HS-5 (cell line): ENCODE results near the gene ZWINT.

Experiments used
- DNase-seq: peaks from one replicate; pipeline ENCODE4 v3.0.0-alpha.2; 2012; ENCODE audit warnings: low read depth

ZWINT gene, protein sequence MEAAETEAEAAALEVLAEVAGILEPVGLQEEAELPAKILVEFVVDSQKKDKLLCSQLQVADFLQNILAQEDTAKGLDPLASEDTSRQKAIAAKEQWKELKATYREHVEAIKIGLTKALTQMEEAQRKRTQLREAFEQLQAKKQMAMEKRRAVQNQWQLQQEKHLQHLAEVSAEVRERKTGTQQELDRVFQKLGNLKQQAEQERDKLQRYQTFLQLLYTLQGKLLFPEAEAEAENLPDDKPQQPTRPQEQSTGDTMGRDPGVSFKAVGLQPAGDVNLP

DNA sequence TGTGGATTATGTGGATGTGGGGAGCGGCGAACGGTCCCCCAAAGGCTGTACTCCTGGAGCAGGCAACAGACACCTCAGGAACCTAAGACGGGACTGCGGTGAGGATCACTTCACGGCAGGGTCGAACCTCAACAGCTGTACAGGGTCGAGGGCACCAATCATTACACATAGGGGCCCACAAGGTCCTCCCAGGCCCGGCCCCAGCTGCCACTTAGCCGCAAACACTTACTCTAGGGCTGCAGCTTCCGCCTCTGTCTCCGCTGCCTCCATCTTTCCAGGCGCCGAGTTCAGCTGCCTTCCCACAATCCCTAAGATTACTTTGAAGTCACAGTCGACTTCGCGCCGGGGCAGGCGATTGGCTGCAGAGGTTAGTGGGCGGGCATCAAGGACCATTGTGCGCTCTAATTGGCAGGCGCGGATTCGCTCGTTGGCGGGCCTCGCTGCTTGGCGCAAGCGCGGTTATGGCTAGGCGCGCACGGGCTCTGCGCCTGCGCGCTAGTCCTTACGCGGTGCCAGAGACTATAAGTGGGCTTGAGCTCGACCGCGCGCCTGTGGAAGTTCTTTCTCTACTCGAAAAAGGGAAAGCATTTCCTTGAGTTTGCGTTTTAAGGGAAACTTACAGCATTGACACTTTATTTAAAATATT is at the start of gene ZWINT:
ZWINT (minus strand) TSS at position 293 of the 646 bp plus-strand sequence; CDS start at position 270, 23 bp downstream.
- DNase-seq, result peak; percentile 81

DNA sequence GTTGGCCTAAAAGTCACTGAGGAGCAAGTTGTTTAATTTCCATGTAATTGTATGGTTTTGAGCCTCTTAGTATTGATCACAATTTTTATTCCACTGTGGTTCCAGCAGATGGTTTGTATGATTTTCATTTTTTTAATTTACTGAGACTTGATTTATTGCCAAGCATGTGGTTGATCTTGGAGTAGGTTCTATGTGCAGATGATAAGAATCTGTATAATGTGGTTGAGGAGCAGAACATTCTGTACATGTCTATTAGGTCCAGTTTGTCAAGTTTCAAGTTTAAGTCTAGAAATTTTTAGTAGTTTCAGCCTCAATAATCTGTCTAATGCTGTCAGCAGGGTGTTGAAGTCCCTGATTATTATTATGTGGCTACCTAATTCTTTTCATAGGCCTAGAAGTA is 22.7 kb upstream of the ZWINT start:
- no peak for DNase-seq

DNA sequence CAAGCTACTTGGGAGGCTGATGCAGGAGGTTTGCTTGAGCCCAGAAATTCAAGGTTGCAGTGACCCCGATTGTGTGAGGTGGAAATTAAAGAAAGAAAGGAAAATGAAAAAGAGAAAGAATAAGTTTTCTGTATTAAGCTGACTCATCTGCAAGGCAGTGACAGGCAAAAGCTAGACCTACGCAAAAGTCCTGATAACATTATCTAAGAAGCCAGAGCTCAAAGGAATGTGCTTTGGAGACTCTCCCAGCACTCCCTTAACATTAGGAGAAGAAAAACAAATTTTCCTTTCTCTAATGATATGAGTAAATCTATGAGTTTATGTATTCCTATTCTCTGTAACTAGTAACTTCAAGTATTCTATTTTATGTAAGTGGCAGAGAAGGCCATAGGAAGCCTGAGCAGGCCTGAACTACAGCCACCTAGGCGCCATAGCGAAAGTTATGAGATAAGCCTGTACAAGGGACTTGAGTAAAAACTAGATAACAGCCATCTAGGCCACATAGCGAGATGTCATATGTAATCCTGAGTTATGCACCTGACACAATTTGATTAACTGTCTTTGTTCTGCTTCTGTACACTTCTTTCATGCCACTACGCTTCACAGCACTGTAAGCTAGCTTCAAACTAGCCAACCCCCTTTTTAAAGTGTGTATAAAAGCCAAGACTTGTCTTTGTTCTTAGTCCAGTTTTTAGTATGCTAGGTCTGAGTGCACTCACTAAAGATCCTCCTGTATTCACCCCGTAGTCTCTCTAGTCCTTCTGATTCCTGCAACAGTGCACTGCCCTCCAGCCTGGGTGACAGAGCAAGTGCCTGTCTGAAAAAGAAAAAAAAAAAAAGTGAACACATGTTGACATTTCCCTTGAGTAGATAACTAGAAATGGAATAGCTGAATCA is 9.4 kb upstream of the ZWINT start:
- no peak for DNase-seq

DNA sequence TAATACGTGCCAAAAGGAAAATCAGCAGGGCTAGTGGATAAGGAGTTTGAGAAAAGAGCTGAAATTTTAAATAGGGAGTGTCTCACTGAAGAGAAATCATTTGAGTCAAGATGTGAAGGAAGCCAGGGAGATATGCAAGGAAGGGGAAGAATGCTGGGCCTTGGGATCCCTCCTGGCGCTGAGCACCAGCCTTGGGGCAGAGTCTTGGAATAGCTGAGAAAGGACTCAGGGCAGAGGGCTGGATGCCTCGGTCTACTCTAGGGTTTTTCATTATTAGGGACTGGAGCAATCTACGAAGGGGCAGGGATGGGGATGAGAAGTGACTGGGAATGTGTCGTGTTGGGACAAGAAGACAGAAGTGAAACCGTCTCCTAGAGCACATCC is 484 bp downstream of the ZWINT start:
- DNase-seq, result no peak

DNA sequence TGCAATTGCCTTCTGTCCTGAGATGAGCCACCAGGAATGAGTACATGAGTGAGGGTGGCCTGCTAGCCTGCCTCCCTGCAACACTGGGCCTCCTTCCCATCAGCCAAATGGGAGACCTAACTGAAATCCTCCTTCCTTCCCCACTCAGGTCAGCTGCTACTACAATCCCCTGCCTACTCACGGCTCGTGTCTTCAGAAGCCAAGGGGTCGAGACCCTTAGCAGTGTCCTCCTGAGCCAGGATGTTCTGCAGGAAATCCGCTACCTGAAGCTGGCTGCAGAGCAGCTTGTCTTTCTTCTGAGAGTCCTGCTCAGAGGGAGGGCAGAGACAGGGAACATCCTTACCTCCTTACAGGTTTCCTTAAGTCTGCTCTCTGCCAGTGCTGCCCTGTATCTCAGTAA is 1.2 kb downstream of the ZWINT start:
- DNase-seq, result no peak

DNA sequence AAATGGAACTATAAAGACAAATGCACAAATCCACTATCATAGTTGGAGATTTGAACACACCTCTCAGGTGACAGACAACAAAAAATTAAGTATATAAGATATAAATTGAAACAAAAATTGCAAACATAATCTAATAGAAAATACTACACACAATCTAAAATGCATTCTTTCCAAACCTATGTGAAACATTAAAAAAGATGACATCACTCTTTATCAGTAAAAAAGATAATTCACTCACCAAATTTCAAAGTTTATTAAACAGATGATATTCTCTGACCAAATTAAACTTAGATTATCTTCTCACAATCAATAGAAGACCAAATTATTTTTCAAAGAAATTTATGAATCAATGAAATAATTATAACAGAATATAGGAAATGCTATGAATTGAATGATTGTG is 4.0 kb downstream of the ZWINT start:
- DNase-seq, result no peak

DNA sequence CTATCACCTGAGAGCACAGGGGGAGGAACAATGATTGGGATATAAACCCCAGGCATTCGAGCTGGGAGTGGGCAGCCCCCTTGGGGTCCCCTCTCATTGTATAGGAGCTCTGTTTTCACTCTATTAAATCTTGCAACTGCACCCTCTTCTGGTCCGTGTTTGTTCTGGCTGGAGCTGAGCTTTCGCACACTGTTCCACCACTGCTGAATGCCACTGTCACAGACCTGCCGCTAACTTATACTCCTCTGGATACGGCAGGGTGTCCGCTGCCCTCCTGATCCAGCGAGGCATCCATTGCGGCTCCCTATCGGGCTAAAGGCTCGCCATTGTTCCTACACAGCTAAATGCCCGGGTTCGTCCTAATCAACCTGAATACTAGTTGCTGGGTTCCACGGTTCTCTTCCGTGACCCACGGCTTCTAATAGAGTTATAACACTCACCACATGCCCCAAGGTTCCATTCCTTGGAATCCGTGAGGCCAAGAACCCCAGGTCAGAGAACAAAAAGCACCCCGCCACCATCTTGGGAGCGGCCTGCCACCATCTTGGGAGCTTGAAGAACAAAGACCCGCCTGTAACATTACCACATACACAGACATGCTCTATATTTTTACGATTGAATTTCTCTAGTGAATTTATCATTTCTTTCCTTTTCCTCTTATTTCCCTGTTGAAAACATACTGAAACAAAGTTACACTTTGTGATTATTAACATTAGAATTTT is 9.0 kb downstream of the ZWINT start:
- DNase-seq, result no peak

DNA sequence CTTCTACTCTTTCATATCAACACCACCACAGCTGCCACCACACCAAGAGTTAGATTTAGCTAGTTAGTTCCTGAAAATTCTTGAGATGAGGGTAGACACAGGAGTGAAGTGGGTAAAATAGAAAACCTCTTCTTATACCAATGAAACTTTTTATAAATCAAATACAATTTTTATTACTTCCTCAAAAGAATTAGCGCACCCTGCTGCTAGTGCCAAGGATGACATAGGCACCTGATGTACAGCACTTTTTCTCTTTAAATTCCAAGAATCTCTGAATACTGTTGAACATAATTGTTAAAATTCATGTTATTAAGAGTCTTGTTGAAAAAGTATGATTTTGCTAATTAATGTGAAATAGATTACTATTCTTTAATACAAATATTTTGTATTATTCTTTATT is 11.4 kb downstream of the ZWINT start:
- DNase-seq, result no peak

DNA sequence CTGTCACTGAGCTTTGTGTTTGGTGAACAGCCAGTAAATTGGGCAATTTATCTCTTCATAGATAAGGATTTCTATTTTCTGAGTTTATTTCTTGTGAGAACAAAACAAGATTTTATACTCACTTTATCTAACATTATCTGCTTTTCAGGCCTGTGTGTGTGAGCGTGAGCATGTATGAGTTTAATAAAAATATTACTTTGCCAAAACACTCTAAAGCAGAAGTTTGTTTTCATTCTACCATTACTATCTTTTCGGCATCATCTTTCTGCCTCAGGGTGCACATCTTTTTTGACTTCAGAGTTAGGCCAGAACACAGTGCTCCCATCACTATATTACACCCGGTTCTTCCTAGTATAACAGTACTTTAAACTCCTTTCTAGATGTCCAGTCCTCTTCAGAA is 13.0 kb downstream of the ZWINT start:
- no peak for DNase-seq

DNA sequence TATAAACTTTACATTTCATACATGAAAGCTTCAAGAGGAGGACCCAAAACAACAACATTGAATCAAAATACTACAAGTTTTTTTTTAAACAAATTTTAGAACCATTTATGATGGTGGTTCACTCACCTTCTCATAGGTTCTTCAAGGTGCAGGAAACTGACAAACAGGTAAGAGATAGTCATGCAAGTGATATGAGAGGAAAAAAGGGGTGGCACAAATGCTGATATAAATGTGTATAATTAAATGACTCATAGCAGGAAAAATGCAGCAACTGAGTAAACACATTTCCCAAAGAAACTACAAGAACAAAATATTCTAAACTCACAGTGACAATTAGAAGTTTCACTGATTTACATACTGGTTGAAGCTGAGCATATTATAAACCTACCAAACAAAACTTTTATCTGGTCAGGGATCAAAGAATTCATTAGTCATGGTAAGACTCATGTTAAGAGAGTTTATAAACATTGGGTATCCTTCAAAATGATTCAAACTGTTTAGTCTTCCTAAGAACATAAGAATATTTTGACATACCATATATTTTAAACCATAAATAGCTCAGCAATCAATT is 14.1 kb downstream of the ZWINT start:
- peak; percentile 20 for DNase-seq

DNA sequence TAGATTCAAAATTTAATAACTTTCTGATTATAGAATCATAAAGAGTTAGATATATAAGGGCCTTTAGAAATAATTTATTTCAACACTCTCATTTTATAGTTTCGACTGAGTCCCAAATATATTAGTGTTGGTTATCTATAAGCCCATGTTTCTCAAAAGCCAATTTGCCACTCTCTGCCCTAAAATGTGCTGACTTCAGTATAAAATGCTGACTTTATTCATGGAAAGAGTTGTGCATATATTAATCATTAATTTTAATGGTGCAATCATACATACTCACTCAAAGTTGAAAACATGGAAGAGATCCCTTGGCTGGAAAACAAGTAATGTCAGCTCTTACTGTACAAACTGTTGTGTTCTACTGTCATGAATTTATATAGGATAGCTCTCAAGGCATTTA is 19.4 kb downstream of the ZWINT start:
- no peak for DNase-seq

DNA sequence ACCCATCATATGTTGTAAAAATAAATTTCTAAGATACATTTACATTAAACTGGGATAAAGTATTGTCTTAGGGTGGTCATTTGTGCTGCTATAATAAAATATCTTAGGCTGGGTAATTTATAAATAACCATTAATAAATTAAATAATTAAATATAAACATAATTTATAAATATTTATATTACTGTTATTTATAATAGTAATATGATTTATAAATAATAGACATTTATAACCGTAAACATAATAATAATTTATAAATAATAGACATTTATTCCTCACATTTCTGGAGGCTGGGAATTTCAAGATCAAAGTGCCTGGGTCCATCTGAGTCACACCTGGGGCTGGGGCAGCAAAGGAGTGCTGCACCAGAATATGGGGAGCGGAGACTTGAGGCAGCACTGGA is 31.1 kb downstream of the ZWINT start:
- DNase-seq, result no peak

DNA sequence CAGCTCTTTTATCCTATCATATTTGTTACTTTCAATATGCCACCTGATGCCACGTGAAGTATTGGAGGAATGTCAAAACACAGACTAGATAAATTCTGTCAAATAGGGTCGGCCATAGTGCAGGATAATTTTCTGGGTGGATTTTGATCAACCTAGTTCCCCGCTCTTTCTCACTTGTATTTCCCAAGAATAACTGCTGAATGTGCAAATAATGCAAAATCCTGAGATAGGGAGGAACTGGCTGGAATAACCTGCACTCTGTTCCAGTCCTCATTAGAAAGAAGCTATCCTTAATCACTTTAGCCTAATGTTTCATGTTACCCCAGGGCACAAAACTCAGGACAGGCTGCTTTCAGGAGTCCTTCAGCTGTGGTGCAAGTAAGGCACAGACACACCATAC is 33.9 kb downstream of the ZWINT start:
- no peak for DNase-seq

DNA sequence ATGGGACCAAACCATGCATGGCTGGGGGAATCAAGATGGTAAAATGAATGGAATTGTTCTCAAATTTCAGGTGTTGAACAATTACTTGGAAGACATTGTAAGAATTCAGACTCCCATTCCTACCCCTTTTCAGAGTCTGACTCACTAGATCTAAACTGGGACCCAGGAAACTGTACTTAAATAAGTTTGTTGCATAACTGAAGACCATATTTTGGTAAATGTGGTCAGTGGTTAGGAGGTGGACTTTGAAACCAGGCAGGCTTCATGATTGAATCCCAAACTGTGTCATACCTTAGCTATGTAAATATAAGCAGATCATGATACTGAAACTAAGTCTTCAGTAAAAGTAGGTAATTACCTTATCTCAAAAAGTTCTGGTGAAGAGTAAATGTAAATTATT is 41.7 kb downstream of the ZWINT start:
- peak; percentile 59 for DNase-seq

DNA sequence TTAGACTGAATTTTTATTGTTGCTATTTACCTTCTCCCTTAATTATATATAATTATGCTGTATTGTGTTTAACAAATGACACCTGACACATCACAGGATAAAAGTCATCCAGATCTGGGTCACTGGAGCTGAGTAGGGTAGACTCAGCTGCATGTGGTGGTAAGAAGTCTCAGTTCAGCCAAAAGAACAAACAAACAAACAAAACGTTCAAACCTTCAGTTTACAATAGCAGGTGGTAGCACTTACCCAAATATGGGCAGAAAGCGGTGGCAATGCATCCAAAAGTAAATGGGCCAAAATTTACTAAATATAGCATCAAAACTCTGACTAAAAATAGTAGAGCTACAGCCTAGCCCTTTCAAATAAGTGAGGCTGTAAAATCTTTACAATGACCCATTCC is 42.2 kb downstream of the ZWINT start:
- no peak for DNase-seq

DNA sequence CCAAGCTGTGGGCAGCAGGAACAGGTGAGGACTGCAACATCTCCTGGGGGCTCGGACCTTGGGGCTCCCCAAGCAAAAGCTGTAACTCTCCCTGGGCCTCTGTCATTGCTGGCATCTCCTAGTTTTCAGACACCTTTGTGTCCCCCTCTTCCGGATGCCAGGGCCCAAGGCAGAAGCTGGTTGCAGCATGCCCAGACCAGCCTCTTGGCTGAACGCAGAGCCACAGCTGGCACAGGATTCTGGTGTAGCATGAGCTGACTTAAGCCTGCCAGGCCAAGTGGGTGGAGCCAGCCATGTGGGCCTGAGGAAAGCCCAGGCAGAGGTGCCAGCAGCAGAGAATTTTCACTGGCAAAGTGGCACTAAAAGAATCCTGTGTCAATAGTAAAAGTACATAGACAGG is 43.5 kb downstream of the ZWINT start:
- DNase-seq, result no peak

DNA sequence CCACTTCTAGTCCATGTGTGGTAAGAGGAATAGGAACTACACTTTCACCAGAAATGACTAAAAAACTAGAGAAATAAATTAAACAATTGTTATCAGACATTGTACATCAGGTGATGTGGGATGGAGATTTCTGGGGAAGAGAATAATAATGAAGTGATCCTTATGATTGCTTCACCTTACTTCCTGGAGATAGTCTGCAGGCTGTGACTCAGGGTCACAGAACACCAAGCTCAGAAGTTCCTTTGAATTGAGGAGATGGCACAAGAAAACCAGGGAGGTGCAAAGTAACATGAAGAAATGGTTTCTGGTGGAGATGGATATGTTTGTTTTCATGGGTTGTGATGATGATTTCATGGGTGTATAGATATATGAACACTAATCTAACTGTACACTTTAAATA is 44.5 kb downstream of the ZWINT start:
- DNase-seq, result no peak
